HCT116 (cell line): ENCODE measurements around the gene SEMA4D. TPM values are rescaled to one million over a fixed set of nuclear protein-coding genes. Genes with fewer than 3 reads are reported as not detected.

Experiments used
- ATAC-seq: fragments of 200-7000 bp; cut with Tn5 transposase; 2 replicates; pipeline ENCODE4 v1.9.1; 2020; ENCODE audit warnings: mild to moderate bottlenecking, moderate library complexity
- BruUV-seq: library from RNA; stranded (reverse); fragments of 400-500 nt; replicated peaks from 2 replicates; lab custom pipeline; 2021; lab: Mats Ljungman, UMichigan
- CTCF ChIA-PET: fragments of 300-600 bp; sonication (Branson Sonifier 250); formaldehyde crosslinking; loops from one replicate; lab custom pipeline; 2021; ENCODE audit warnings: antibody characterized with exemption; lab: Charles Lee
- POLR2A ChIA-PET: fragments of 300-600, 350-600 bp; sonication (Branson Sonifier 250); formaldehyde crosslinking; loops from one replicate; lab custom pipeline; 2021; ENCODE audit warnings: antibody characterized with exemption; lab: Charles Lee
- RAD21 ChIA-PET, 2 experiments: fragments of 300-600 bp; sonication (Branson Sonifier 250); formaldehyde crosslinking; loops; one replicate each; lab custom pipeline; 2023; ENCODE audit warnings: low total read pairs in 2 of 2; ENCODE audit not compliant: uncharacterized antibody in 2 of 2, unreplicated experiment in 2 of 2, low non-redundant PET in 1 of 2; lab: Charles Lee
- DNase-seq: peaks from one replicate; pipeline ENCODE4 v3.0.0-alpha.2; 2010; ENCODE audit warnings: low read depth, low spot score
- H2AFZ ChIP-seq: fragments of 200-600 bp; shearing (Covaris generic), sonication (generic); 2 replicates; pipeline ENCODE4 v1.6.1; 2017; ENCODE audit warnings: low read depth, mixed run types, mixed read lengths, antibody characterized with exemption, low read length; ENCODE audit not compliant: poor library complexity, severe bottlenecking
- H3K27ac ChIP-seq: 2 replicates; pipeline ENCODE4 v1.5.1; 2012; ENCODE audit warnings: low read depth, low read length
- H3K27me3 ChIP-seq: fragments of 200-600 bp; sonication (generic); 2 replicates; pipeline ENCODE4 v1.6.1; 2016; ENCODE audit warnings: mixed run types, low read length, mixed read lengths; ENCODE audit not compliant: insufficient read depth
- H3K36me3 ChIP-seq, 2 experiments: fragments of 200-500 bp in 1 of 2; fragments of 200-600 bp in 1 of 2; sonication (Bioruptor generic) in 1 of 2; sonication (generic) in 1 of 2; 2 replicates each; pipeline versions ENCODE4 v1.5.1 to v1.6.1; 2014 to 2016; ENCODE audit warnings: low read length in 2 of 2, inconsistent platforms in 1 of 2, mixed read lengths in 1 of 2, mixed run types in 1 of 2; ENCODE audit not compliant: insufficient read depth in 2 of 2, control insufficient read depth in 1 of 2
- H3K4me1 ChIP-seq, 2 experiments: fragments of 200-600 bp in 1 of 2; sonication (generic) in 1 of 2; 2 replicates each; pipeline versions ENCODE4 v1.5.1 to v1.6.1; 2012 to 2017; ENCODE audit warnings: low read length in 2 of 2, inconsistent platforms in 1 of 2, mild to moderate bottlenecking in 1 of 2, mixed read lengths in 1 of 2, mixed run types in 1 of 2, moderate library complexity in 1 of 2; ENCODE audit not compliant: insufficient read depth in 2 of 2, control insufficient read depth in 1 of 2
- H3K4me2 ChIP-seq: fragments of 200-600 bp; sonication (generic); 2 replicates; pipeline ENCODE4 v1.6.1; 2017; ENCODE audit warnings: mixed run types, low read length, mixed read lengths
- H3K4me3 ChIP-seq, 2 experiments: fragments of 200-600 bp in 1 of 2; sonication (generic) in 1 of 2; replicated peaks in 1 of 2; 2 replicates each; pipeline ENCODE4 v1.5.1; 2011 to 2016; ENCODE audit warnings: low read length in 2 of 2, control low read depth in 1 of 2, low read depth in 1 of 2, mild to moderate bottlenecking in 1 of 2, mixed read lengths in 1 of 2, mixed run types in 1 of 2
- H3K79me2 ChIP-seq: fragments of 200-600 bp; sonication (generic); 2 replicates; pipeline ENCODE4 v1.6.1; 2017; ENCODE audit warnings: mild to moderate bottlenecking, mixed run types, low read length, moderate library complexity, mixed read lengths; ENCODE audit not compliant: insufficient read depth
- H3K9ac ChIP-seq: fragments of 200-600 bp; sonication (generic); 2 replicates; pipeline ENCODE4 v1.6.1; 2016; ENCODE audit warnings: low read length, mixed read lengths
- H3K9me2 ChIP-seq: fragments of 200-600 bp; sonication (generic), shearing (Covaris generic); 2 replicates; pipeline ENCODE4 v1.6.1; 2017; ENCODE audit warnings: mixed run types, mild to moderate bottlenecking, moderate library complexity; ENCODE audit not compliant: insufficient read depth
- H3K9me3 ChIP-seq, 2 experiments: fragments of 200-500 bp in 1 of 2; fragments of 200-600 bp in 1 of 2; sonication (Bioruptor generic) in 1 of 2; sonication (generic) in 1 of 2; 2 replicates each; pipeline ENCODE4 v1.6.1; 2014 to 2017; ENCODE audit warnings: low read length in 2 of 2, mixed read lengths in 2 of 2, inconsistent platforms in 1 of 2, low read depth in 1 of 2, mild to moderate bottlenecking in 1 of 2, mixed run types in 1 of 2, moderate library complexity in 1 of 2; ENCODE audit not compliant: control insufficient read depth in 1 of 2, insufficient read depth in 1 of 2
- H4K20me1 ChIP-seq: fragments of 200-600 bp; sonication (generic), shearing (Covaris generic); 2 replicates; pipeline ENCODE4 v1.6.1; 2017; ENCODE audit warnings: mixed run types, mild to moderate bottlenecking, moderate library complexity; ENCODE audit not compliant: insufficient read depth
- YY1 ChIP-seq: IDR thresholded peaks from 2 replicates; pipeline ENCODE4 v1.6.1; 2011; ENCODE audit warnings: low read length, low read depth, moderate library complexity, mild to moderate bottlenecking; ENCODE audit not compliant: insufficient replicate concordance; ENCODE audit errors: extremely low read depth
- ZFX ChIP-seq: fragments of 450-650 bp; IDR thresholded peaks from 2 replicates; pipeline ENCODE4 v1.6.1; 2017
- intact Hi-C: fragments of 100-400 bp; cut with micrococcal nuclease; formaldehyde crosslinking; loops from 2 replicates; pipeline ENCODE4 v1.10.0; 2022
- total RNA-seq: library from RNA; stranded (reverse); gene quantifications from one replicate; pipeline ENCODE4 v1.2.1, GENCODE V29; 2021; ENCODE audit not compliant: unreplicated experiment

SEMA4D gene
- total RNA-seq, 1 experiment from 2014 or later, result 32.0 TPM

DNA sequence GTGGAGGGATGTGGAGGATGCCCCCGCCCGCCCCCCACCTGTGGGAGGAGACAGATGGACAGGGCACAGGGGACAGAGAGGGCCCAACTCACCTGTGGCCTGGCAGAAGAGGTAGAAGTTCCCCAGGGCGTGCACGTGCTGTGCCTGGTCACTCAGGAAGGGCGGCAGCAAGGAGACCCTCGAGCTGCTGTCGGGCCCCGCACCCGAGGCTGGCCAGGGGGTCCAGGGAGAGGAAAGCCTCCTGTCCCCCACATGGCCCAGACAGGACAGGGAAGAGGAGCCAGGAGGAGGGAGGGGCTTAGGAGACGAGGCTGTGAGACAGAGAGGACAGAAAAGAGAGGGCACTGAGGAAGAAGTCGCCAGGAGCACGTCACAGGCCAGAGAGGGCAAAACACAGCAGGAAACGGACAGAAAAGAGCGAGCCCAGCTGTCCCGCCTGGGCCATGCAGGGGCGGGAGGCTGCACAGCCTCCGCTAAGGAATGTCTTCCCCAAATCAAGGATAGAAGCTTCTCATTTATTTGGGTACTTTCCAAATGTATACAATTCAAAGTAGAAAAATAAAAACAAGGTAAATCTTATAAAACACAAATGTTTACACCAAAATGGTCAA is 121.1 kb downstream of the SEMA4D start:
- RAD21 ChIA-PET, result no interaction called here
- no peak overlapping the region for H3K4me2 ChIP-seq
- no peaks in the 10 kb centered on the region for H3K4me1 ChIP-seq
- H3K4me3 ChIP-seq, result no peak overlapping the region
- CTCF ChIA-PET, result no interaction called here
- no peak for TF ChIP-seq ZFX
- no TSS peak for BruUV-seq
- POLR2A ChIA-PET, result no interaction called here
- H3K9me2 ChIP-seq, result no peaks in the 10 kb centered on the region
- H2AFZ ChIP-seq, result no peak overlapping the region
- no peak for ATAC-seq
- H3K27me3 ChIP-seq, result no peaks in the 10 kb centered on the region
- no peaks in the 10 kb centered on the region for H3K79me2 ChIP-seq
- intact Hi-C loops, result no loop called here
- H3K9me3 ChIP-seq, result no peaks in the 10 kb centered on the region
- no peak overlapping the region for H3K27ac ChIP-seq
- no peak overlapping the region for H3K9ac ChIP-seq
- H3K36me3 ChIP-seq, result peaks cover 0 to 3% of the 10 kb centered on the region in 2 experiments; a peak in 2 of 4 replicates
- H4K20me1 ChIP-seq, result no peaks in the 10 kb centered on the region
- DNase-seq, result no peak

DNA sequence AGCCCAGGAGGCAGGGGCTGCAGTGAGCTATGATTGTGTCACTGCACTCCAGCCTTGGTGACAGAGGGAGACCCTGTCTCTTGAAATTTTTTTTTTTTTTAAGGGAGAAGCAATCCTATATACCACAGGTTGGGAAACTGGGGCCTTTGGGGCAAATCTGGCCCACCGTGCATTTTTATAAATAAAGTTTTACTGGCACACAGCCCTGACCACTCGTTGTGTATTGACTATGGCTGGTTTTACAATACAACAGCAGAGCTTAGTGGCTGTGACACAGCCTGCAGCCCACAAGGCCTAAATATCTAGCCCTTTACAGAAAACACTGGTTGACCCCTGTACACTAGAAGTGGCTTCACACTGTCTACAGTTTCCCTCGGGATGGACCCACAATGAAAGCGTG is 121.6 kb downstream of the SEMA4D start:
- intact Hi-C loops, result no loop called here
- H3K36me3 ChIP-seq, result peaks cover 0 to 3% of the 10 kb centered on the region in 2 experiments; a peak in 2 of 4 replicates
- no peaks in the 10 kb centered on the region for H3K9me3 ChIP-seq
- no peaks in the 10 kb centered on the region for H4K20me1 ChIP-seq
- H3K27ac ChIP-seq, result no peak overlapping the region
- no peak overlapping the region for H3K9ac ChIP-seq
- no TSS peak for BruUV-seq
- H3K79me2 ChIP-seq, result no peaks in the 10 kb centered on the region
- no peaks in the 10 kb centered on the region for H3K9me2 ChIP-seq
- POLR2A ChIA-PET, result no interaction called here
- H2AFZ ChIP-seq, result no peak overlapping the region
- DNase-seq, result no peak
- CTCF ChIA-PET, result no interaction called here
- H3K4me3 ChIP-seq, result no peak overlapping the region
- RAD21 ChIA-PET, result no interaction called here
- TF ChIP-seq ZFX (no peak), YY1 (no peak)
- no peaks in the 10 kb centered on the region for H3K4me1 ChIP-seq
- H3K4me2 ChIP-seq, result no peak overlapping the region
- no peak for ATAC-seq
- H3K27me3 ChIP-seq, result no peaks in the 10 kb centered on the region
